OCI-LY7 (cell line): ENCODE results near the gene ZNF804A. TPM values are rescaled to one million over a fixed set of nuclear protein-coding genes. Genes with fewer than 3 reads are reported as not detected.

Source experiments
- BruUV-seq: library from RNA; stranded (reverse); fragments of 400-500 nt; replicated peaks from 2 replicates; lab custom pipeline; 2021; lab: Mats Ljungman, UMichigan
- CTCF ChIA-PET: fragments of 300-600 bp; sonication (Branson Sonifier 250); formaldehyde crosslinking; loops from one replicate; lab custom pipeline; 2022; ENCODE audit warnings: antibody characterized with exemption; ENCODE audit not compliant: unreplicated experiment; lab: Charles Lee
- POLR2A ChIA-PET: fragments of 300-600 bp; sonication (Branson Sonifier 250); formaldehyde crosslinking; loops from one replicate; lab custom pipeline; 2022; ENCODE audit warnings: antibody characterized with exemption; lab: Charles Lee
- DNase-seq: peaks from one replicate; pipeline ENCODE4 v3.0.0-alpha.2; 2015; ENCODE audit warnings: low spot score
- H2AFZ ChIP-seq: fragments of 200-600 bp; sonication (generic), shearing (Covaris generic); 2 replicates; pipeline ENCODE4 v1.6.1; 2014; ENCODE audit warnings: mild to moderate bottlenecking, antibody characterized with exemption, low read length, moderate library complexity
- H3K27ac ChIP-seq: fragments of 200-600 bp; sonication (generic); 2 replicates; pipeline ENCODE4 v1.5.1; 2014; ENCODE audit warnings: mixed run types, low read depth, mild to moderate bottlenecking, moderate library complexity, low read length, inconsistent platforms; ENCODE audit not compliant: poor library complexity, severe bottlenecking
- H3K36me3 ChIP-seq: fragments of 200-600 bp; sonication (generic); 2 replicates; pipeline ENCODE4 v1.6.1; 2014; ENCODE audit warnings: mild to moderate bottlenecking, antibody characterized with exemption, low read length, moderate library complexity, mixed read lengths; ENCODE audit not compliant: insufficient read depth
- H3K4me1 ChIP-seq: fragments of 200-600 bp; sonication (generic); 2 replicates; pipeline ENCODE4 v1.5.1; 2014; ENCODE audit warnings: mild to moderate bottlenecking, low read length; ENCODE audit not compliant: insufficient read depth, poor library complexity, severe bottlenecking
- H3K4me2 ChIP-seq: fragments of 200-600 bp; sonication (generic); 2 replicates; pipeline ENCODE4 v1.6.1; 2014; ENCODE audit warnings: mild to moderate bottlenecking, low read length
- H3K4me3 ChIP-seq: fragments of 200-600 bp; sonication (generic); 2 replicates; pipeline ENCODE4 v1.5.1; 2014; ENCODE audit warnings: mild to moderate bottlenecking, low read depth, low read length; ENCODE audit not compliant: poor library complexity, severe bottlenecking
- H3K79me2 ChIP-seq: fragments of 200-600 bp; sonication (generic); 2 replicates; pipeline ENCODE4 v1.6.1; 2016; ENCODE audit warnings: low read depth, mild to moderate bottlenecking, low read length, moderate library complexity, mixed read lengths; ENCODE audit not compliant: insufficient read depth
- H3K9me2 ChIP-seq: fragments of 200-600 bp; sonication (generic); 2 replicates; pipeline ENCODE4 v1.6.1; 2016; ENCODE audit warnings: mild to moderate bottlenecking, low read length, mixed read lengths; ENCODE audit not compliant: insufficient read depth
- H3K9me3 ChIP-seq: fragments of 200-600 bp; sonication (generic); 2 replicates; pipeline ENCODE4 v1.6.1; 2014; ENCODE audit warnings: mild to moderate bottlenecking, mixed run types, low read length, mixed read lengths
- H4K20me1 ChIP-seq: fragments of 200-600 bp; sonication (generic); 2 replicates; pipeline ENCODE4 v1.6.1; 2014; ENCODE audit warnings: mild to moderate bottlenecking, antibody characterized with exemption, low read length, moderate library complexity, mixed read lengths; ENCODE audit not compliant: insufficient read depth
- EZH2phosphoT487 ChIP-seq: fragments of 200-600 bp; sonication (generic); IDR thresholded peaks from 2 replicates; pipeline ENCODE4 v1.6.1; 2018; ENCODE audit warnings: low read depth, borderline replicate concordance, mild to moderate bottlenecking, mixed run types, antibody characterized with exemption, low read length, moderate library complexity, mixed read lengths
- intact Hi-C: fragments of 100-400 bp; cut with micrococcal nuclease; formaldehyde crosslinking; loops from one replicate; pipeline ENCODE4 v1.10.0; 2022; ENCODE audit not compliant: unreplicated experiment
- total RNA-seq, 2 experiments: library from RNA; depleted of rRNA in 1 of 2; stranded (reverse); fragments of >200 nt in 1 of 2; shearing (Covaris generic) in 1 of 2; gene quantifications; 2 replicates each; pipeline ENCODE4 v1.2.3, GENCODE V29; 2014 to 2022
- TF ChIP-seq, protein P1 (sequence below): fragments of 200-600 bp; sonication (generic); conservative IDR thresholded peaks from 2 replicates; pipeline ENCODE4 v1.5.1; 2014; ENCODE audit warnings: mild to moderate bottlenecking, antibody characterized with exemption, low read length, moderate library complexity, mixed read lengths

The ZNF804A gene
- total RNA-seq, 2 experiments from 2014 or later, result 14.4 to 19.9 TPM

DNA sequence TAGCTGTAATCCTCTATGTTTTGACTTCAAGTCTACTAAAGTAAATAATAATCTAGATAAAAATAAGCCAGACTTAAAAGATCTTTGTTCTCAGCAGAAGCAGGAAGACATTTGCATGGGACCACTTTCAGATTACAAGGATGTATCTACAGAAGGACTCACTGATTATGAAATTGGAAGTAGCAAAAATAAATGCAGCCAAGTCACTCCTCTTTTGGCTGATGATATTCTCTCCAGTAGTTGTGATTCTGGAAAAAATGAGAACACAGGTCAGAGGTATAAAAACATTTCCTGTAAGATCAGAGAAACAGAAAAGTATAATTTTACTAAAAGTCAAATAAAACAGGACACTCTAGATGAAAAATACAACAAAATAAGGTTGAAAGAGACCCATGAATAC is 338.4 kb downstream of the ZNF804A start:
- Histone ChIP-seq H3K9me3 (0 out of 2 replicates have a peak, but pooled peaks cover 2% of the 10 kb centered on the region), H3K27ac (no peak overlapping the region), H3K36me3 (peaks cover 61% of the 10 kb centered on the region), H3K4me3 (no peak overlapping the region), H4K20me1 (no peaks in the 10 kb centered on the region), H3K4me2 (no peak overlapping the region), H2AFZ (no peak overlapping the region), H3K79me2 (0 out of 2 replicates have a peak, but pooled peaks cover 6% of the 10 kb centered on the region), H3K9me2 (no peaks in the 10 kb centered on the region), H3K4me1 (no peaks in the 10 kb centered on the region)
- ChIA-PET CTCF (no interaction called here), POLR2A (interaction anchor here (0.9 to 1.0 kb wide), 2 partner anchors 9 to 301 kb away, joined by 3 read pairs; no protein-coding TSS in a partner anchor)
- TF ChIP-seq, protein P1, sequence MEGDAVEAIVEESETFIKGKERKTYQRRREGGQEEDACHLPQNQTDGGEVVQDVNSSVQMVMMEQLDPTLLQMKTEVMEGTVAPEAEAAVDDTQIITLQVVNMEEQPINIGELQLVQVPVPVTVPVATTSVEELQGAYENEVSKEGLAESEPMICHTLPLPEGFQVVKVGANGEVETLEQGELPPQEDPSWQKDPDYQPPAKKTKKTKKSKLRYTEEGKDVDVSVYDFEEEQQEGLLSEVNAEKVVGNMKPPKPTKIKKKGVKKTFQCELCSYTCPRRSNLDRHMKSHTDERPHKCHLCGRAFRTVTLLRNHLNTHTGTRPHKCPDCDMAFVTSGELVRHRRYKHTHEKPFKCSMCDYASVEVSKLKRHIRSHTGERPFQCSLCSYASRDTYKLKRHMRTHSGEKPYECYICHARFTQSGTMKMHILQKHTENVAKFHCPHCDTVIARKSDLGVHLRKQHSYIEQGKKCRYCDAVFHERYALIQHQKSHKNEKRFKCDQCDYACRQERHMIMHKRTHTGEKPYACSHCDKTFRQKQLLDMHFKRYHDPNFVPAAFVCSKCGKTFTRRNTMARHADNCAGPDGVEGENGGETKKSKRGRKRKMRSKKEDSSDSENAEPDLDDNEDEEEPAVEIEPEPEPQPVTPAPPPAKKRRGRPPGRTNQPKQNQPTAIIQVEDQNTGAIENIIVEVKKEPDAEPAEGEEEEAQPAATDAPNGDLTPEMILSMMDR, result no peak
- TF ChIP-seq EZH2phosphoT487, result no peak
- BruUV-seq, result no TSS peak
- DNase-seq, result no peak
- intact Hi-C loops, result no loop called here

DNA sequence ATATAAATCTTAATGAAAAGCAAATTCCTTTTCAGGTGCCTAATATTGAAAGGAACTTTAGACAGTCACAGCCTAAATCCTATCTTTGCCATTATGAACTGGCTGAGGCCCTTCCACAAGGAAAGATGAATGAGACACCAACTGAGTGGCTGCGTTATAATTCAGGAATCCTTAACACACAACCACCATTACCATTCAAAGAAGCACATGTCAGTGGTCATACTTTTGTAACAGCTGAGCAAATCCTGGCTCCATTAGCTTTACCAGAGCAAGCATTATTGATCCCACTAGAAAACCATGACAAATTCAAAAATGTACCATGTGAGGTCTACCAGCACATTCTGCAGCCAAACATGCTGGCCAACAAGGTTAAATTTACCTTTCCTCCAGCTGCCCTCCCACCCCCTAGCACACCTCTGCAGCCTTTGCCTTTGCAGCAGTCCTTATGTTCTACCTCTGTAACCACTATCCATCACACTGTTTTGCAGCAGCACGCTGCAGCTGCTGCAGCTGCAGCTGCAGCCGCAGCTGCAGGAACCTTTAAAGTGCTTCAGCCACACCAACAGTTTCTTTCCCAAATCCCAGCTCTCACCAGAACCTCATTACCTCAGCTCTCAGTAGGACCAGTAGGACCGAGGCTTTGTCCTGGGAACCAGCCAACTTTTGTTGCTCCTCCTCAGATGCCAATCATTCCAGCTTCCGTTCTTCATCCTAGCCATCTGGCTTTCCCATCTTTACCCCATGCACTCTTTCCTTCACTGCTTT is 340.1 kb downstream of the ZNF804A start:
- Histone ChIP-seq H3K9me3 (no peaks in the 10 kb centered on the region), H3K27ac (no peak overlapping the region), H3K79me2 (0 out of 2 replicates have a peak, but pooled peaks cover 6% of the 10 kb centered on the region), H3K4me1 (no peaks in the 10 kb centered on the region), H3K4me2 (no peak overlapping the region), H3K4me3 (no peak overlapping the region), H4K20me1 (no peaks in the 10 kb centered on the region), H3K9me2 (no peaks in the 10 kb centered on the region), H2AFZ (no peak overlapping the region), H3K36me3 (peaks cover 54% of the 10 kb centered on the region)
- BruUV-seq, result no TSS peak
- intact Hi-C loops, result no loop called here
- TF ChIP-seq, protein P1, result no peak
- TF ChIP-seq EZH2phosphoT487, result no peak
- CTCF ChIA-PET, result no interaction called here
- POLR2A ChIA-PET, result no interaction called here
- DNase-seq, result no peak

DNA sequence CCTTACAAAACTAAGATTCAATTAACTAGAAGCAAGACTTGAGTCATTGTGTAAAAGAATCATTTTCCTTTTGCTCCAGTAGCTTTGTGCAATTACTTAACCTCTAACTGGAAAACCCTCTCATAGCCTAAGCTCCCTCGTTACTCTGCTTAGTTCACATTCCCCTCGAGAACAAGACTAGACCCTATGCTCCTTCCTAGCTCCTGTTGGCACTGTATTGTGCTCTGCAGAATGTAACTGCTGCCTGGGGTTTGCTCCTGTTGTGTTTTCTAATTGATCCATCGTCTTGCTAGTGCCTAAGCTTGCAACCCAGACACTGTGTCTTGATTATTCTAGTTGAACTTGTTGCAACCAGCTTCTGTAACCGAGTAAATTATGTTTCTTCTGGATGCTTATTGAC is 347.0 kb downstream of the ZNF804A start:
- POLR2A ChIA-PET, result interaction anchor here (0.5 to 1.0 kb wide), 3 partner anchors 43 to 141 kb away, joined by 3 read pairs; no protein-coding TSS in a partner anchor

More for the DNA sequence above, 347.0 kb downstream of the ZNF804A start:
- CTCF ChIA-PET, result no interaction called here
- Histone ChIP-seq H3K36me3 (no peaks in the 10 kb centered on the region; the same call in 1 of the 2 replicates), H3K4me1 (no peaks in the 10 kb centered on the region), H3K9me3 (no peaks in the 10 kb centered on the region), H2AFZ (no peak overlapping the region), H3K4me2 (no peak overlapping the region), H3K9me2 (no peaks in the 10 kb centered on the region), H4K20me1 (no peaks in the 10 kb centered on the region), H3K79me2 (no peaks in the 10 kb centered on the region), H3K4me3 (no peak overlapping the region), H3K27ac (no peak overlapping the region)
- intact Hi-C loops, result no loop called here
- no TSS peak for BruUV-seq
- no peak for TF ChIP-seq EZH2phosphoT487
- TF ChIP-seq, protein P1, result no peak
- no peak for DNase-seq
